Right lobe of liver (tissue), 4 donors: ENCODE results near the gene RBFA.

ENCODE experiments used
- CTCF ChIP-seq, 4 donors: fragments of 200-600 bp in 3 of 4; fragments of 450-650 bp in 1 of 4; IDR thresholded peaks; one replicate each; pipeline versions ENCODE4 v1.5.1 to v1.8.0; 2016 to 2022; ENCODE audit warnings: antibody characterized with exemption in 4 of 4, mild to moderate bottlenecking in 2 of 4
- POLR2A ChIP-seq: fragments of 450-650 bp; IDR thresholded peaks from one replicate; pipeline ENCODE4 v1.6.1; 2017; ENCODE audit warnings: antibody characterized with exemption, mild to moderate bottlenecking
- donor health status: DM: no; HTN: no; CAD: no.
- donor health status: DM: no; HTN: no; CAD: no.
- donor health status: DM: no; HTN: yes; CAD: no.

- no peak for TF ChIP-seq CTCF (IDR thresholded peaks at IDR 0.05)
- no peak for TF ChIP-seq POLR2A
Observed at GRCh38 chr18:80042785-80043184, 8.6 kb downstream of the RBFA start.
